ENCODE data around the gene CHKB. TPM values are rescaled to one million over a fixed set of nuclear protein-coding genes. Genes with fewer than 3 reads are reported as not detected.

The CHKB gene
- total RNA-seq, 1 experiment from 2014 or later: 55.1 TPM

DNA sequence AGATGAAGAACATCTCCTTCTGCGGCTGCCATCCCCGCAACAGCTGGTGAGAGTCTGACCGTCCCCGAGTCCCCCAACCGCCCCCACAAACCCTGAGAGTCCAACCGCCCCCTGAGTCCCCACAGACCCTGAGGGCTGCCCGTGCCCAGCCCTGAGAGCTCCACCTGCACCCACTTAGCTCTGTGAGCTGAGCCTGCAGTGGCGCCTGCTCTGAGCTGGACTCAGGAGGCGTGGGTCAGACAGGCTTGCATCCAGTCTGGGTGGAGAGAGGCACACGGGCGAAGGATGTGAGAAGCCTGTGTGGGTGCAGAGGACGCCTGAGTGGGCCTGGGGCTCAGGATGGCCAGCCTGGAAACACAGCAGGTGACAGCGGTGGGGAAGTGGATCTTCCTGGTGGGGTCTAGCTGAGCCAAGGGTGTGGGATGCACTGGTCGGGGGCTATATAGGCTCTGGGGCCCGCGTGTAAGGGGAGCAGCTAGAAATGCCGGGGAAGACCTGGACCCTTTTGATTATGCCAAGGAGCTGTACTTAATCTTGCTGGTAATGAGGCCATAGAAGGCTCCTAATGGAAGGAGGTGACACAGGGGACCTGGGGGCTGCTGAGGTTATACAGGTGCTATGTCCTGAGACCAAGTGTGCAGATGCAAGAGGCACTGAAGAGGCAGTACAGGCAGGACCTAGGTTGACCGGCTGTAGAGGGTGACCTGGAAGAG lies 24.5 kb upstream of the CHKB start:
- Histone ChIP-seq H3K27me3 (ENCODE audit: insufficient read depth, low read length) (no peaks in the 10 kb centered on the region), H3K27ac (ENCODE audit: low read depth, low read length) (no peak overlapping the region), H3K9me3 (ENCODE audit: control insufficient read depth in 1 of 2, insufficient read depth in 1 of 2, low read depth in 1 of 2, low read length in 2 of 2) (no peaks in the 10 kb centered on the region), H4K20me1 (ENCODE audit: insufficient read depth) (no peaks in the 10 kb centered on the region), H3K9ac (ENCODE audit: low read length) (no peak overlapping the region), H3K79me2 (ENCODE audit: insufficient read depth, low read length) (no peaks in the 10 kb centered on the region), H3K9me2 (ENCODE audit: insufficient read depth) (no peaks in the 10 kb centered on the region), H2AFZ (ENCODE audit: low read depth, low read length, poor library complexity, severe bottlenecking) (no peak overlapping the region), H3K4me1 (ENCODE audit: control insufficient read depth in 1 of 2, insufficient read depth in 2 of 2, low read length in 2 of 2) (peaks cover 0 to under 1% of the 10 kb centered on the region in 2 experiments; a peak in 2 of 4 replicates), H3K4me2 (ENCODE audit: low read length) (no peak overlapping the region), H3K4me3 (replicated peaks in 1 of 2; ENCODE audit: low read depth in 1 of 2, low read length in 2 of 2) (no peak overlapping the region), H3K36me3 (ENCODE audit: control insufficient read depth in 1 of 2, insufficient read depth in 2 of 2, low read length in 2 of 2) (no peaks in the 10 kb centered on the region)
- POLR2A ChIA-PET: no interaction called here
- ATAC-seq (no peak), DNase-seq (ENCODE audit: low read depth, low spot score) (no peak)
- no peak for TF ChIP-seq ZBTB33 (IDR thresholded peaks at IDR 0.05; ENCODE audit: extremely low read depth, insufficient replicate concordance, low read length)
- TF ChIP-seq, protein P1, sequence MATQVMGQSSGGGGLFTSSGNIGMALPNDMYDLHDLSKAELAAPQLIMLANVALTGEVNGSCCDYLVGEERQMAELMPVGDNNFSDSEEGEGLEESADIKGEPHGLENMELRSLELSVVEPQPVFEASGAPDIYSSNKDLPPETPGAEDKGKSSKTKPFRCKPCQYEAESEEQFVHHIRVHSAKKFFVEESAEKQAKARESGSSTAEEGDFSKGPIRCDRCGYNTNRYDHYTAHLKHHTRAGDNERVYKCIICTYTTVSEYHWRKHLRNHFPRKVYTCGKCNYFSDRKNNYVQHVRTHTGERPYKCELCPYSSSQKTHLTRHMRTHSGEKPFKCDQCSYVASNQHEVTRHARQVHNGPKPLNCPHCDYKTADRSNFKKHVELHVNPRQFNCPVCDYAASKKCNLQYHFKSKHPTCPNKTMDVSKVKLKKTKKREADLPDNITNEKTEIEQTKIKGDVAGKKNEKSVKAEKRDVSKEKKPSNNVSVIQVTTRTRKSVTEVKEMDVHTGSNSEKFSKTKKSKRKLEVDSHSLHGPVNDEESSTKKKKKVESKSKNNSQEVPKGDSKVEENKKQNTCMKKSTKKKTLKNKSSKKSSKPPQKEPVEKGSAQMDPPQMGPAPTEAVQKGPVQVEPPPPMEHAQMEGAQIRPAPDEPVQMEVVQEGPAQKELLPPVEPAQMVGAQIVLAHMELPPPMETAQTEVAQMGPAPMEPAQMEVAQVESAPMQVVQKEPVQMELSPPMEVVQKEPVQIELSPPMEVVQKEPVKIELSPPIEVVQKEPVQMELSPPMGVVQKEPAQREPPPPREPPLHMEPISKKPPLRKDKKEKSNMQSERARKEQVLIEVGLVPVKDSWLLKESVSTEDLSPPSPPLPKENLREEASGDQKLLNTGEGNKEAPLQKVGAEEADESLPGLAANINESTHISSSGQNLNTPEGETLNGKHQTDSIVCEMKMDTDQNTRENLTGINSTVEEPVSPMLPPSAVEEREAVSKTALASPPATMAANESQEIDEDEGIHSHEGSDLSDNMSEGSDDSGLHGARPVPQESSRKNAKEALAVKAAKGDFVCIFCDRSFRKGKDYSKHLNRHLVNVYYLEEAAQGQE (IDR thresholded peaks at IDR 0.05; ENCODE audit: low read depth): no peak
- TF ChIP-seq YY1 (IDR thresholded peaks at IDR 0.05; ENCODE audit: extremely low read depth, insufficient replicate concordance, low read depth, low read length): no peak
- TF ChIP-seq, protein P2, sequence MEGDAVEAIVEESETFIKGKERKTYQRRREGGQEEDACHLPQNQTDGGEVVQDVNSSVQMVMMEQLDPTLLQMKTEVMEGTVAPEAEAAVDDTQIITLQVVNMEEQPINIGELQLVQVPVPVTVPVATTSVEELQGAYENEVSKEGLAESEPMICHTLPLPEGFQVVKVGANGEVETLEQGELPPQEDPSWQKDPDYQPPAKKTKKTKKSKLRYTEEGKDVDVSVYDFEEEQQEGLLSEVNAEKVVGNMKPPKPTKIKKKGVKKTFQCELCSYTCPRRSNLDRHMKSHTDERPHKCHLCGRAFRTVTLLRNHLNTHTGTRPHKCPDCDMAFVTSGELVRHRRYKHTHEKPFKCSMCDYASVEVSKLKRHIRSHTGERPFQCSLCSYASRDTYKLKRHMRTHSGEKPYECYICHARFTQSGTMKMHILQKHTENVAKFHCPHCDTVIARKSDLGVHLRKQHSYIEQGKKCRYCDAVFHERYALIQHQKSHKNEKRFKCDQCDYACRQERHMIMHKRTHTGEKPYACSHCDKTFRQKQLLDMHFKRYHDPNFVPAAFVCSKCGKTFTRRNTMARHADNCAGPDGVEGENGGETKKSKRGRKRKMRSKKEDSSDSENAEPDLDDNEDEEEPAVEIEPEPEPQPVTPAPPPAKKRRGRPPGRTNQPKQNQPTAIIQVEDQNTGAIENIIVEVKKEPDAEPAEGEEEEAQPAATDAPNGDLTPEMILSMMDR (IDR thresholded peaks at IDR 0.05 in 2 of 3, conservative IDR thresholded peaks at IDR 0.05 in 1 of 3; ENCODE audit: borderline replicate concordance in 1 of 3, insufficient read depth in 1 of 3, low read depth in 2 of 3, low read length in 2 of 3): no peak
- no peak for TF ChIP-seq POLR2AphosphoS5 (IDR thresholded peaks at IDR 0.05; ENCODE audit: low read depth, low read length)
- TF ChIP-seq, protein P3, sequence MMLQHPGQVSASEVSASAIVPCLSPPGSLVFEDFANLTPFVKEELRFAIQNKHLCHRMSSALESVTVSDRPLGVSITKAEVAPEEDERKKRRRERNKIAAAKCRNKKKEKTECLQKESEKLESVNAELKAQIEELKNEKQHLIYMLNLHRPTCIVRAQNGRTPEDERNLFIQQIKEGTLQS (IDR thresholded peaks at IDR 0.05): no peak
- no peak for TF ChIP-seq SP1 (IDR thresholded peaks at IDR 0.05; ENCODE audit: low read depth)
- TF ChIP-seq CEBPB (IDR thresholded peaks at IDR 0.05; ENCODE audit: low read depth): no peak
- TF ChIP-seq SRF (IDR thresholded peaks at IDR 0.05; ENCODE audit: low read depth): no peak
- TF ChIP-seq JUND (IDR thresholded peaks at IDR 0.05): no peak
- TF ChIP-seq RAD21 (IDR thresholded peaks at IDR 0.05; ENCODE audit: low read depth): no peak
- no peak for TF ChIP-seq FOSL1 (IDR thresholded peaks at IDR 0.05; ENCODE audit: low read depth)
- TF ChIP-seq EGR1 (IDR thresholded peaks at IDR 0.05; ENCODE audit: low read depth): no peak
- no peak for TF ChIP-seq EZH2 (IDR thresholded peaks at IDR 0.05)
- no peak for TF ChIP-seq EZH2phosphoT487 (IDR thresholded peaks at IDR 0.05; ENCODE audit: borderline replicate concordance)
- intact Hi-C loops (cut with micrococcal nuclease): no loop called here
- RAD21 ChIA-PET (ENCODE audit: low non-redundant PET in 1 of 2, low total read pairs in 2 of 2, uncharacterized antibody in 2 of 2, unreplicated experiment in 2 of 2): no interaction called here
- CTCF ChIA-PET: interaction anchor here (1.2 kb wide), 1 partner anchor 13 kb away, joined by 4 read pairs; no protein-coding TSS in a partner anchor
- no TSS peak for BruUV-seq (replicated peaks)
